ENCODE data around the gene TMPRSS9. TPM values are rescaled to one million over a fixed set of nuclear protein-coding genes. Genes with fewer than 3 reads are reported as not detected.

The TMPRSS9 gene
- total RNA-seq, 1 experiment from 2014 or later = 0.57 TPM

GRCh38 chr19:2376784-2377519 is 16.9 kb downstream of the TMPRSS9 start:
- POLR2A ChIA-PET = interaction anchor here (0.5 kb wide), 1 partner anchor 238 kb away, joined by 3 read pairs; no protein-coding TSS in a partner anchor
- Mint-ChIP-seq H3K4me3 (no peak overlapping the region), H3K27me3 (ENCODE audit: low read depth) (peaks cover 14% of the 10 kb centered on the region), H3K36me3 (peaks cover 11% of the 10 kb centered on the region), H3K27ac (no peak overlapping the region), H3K9me3 (peaks cover 36% of the 10 kb centered on the region), H3K4me1 (no peaks in the 10 kb centered on the region)
- CTCF ChIA-PET = interaction anchor here (0.5 kb wide), 1 partner anchor 85 kb away, joined by 3 read pairs; no protein-coding TSS in a partner anchor
- TF ChIP-seq CREB1 (CRISPR knock-in tag; IDR thresholded peaks at IDR 0.05) (no peak), OVOL2 (CRISPR knock-in tag; IDR thresholded peaks at IDR 0.05; ENCODE audit: borderline replicate concordance) (no peak), IRF2 (CRISPR knock-in tag; IDR thresholded peaks at IDR 0.05; ENCODE audit: borderline replicate concordance, low read depth) (no peak), AR (CRISPR knock-in tag; IDR thresholded peaks at IDR 0.05) (no peak), PREB (CRISPR knock-in tag; IDR thresholded peaks at IDR 0.05; ENCODE audit: borderline replicate concordance) (no peak), ZNF121 (CRISPR knock-in tag; IDR thresholded peaks at IDR 0.05) (no peak), JAZF1 (CRISPR knock-in tag; IDR thresholded peaks at IDR 0.05) (no peak), CREM (CRISPR knock-in tag; IDR thresholded peaks at IDR 0.05) (no peak), ZNF671 (CRISPR knock-in tag; IDR thresholded peaks at IDR 0.05) (no peak), KAT7 (CRISPR knock-in tag; IDR thresholded peaks at IDR 0.05; ENCODE audit: borderline replicate concordance) (no peak), ZBTB21 (CRISPR knock-in tag; IDR thresholded peaks at IDR 0.05; ENCODE audit: borderline replicate concordance) (no peak), ZBTB43 (CRISPR knock-in tag; IDR thresholded peaks at IDR 0.05) (no peak), ERG (CRISPR knock-in tag; IDR thresholded peaks at IDR 0.05) (no peak), ZNF512 (CRISPR knock-in tag; IDR thresholded peaks at IDR 0.05; ENCODE audit: borderline replicate concordance) (no peak), NR1H2 (CRISPR knock-in tag; IDR thresholded peaks at IDR 0.05) (no peak), ZNF423 (CRISPR knock-in tag; IDR thresholded peaks at IDR 0.05) (no peak)
- TF ChIP-seq, protein P1, sequence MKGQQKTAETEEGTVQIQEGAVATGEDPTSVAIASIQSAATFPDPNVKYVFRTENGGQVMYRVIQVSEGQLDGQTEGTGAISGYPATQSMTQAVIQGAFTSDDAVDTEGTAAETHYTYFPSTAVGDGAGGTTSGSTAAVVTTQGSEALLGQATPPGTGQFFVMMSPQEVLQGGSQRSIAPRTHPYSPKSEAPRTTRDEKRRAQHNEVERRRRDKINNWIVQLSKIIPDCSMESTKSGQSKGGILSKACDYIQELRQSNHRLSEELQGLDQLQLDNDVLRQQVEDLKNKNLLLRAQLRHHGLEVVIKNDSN (CRISPR knock-in tag; IDR thresholded peaks at IDR 0.05) = no peak
- TF ChIP-seq, protein P2, sequence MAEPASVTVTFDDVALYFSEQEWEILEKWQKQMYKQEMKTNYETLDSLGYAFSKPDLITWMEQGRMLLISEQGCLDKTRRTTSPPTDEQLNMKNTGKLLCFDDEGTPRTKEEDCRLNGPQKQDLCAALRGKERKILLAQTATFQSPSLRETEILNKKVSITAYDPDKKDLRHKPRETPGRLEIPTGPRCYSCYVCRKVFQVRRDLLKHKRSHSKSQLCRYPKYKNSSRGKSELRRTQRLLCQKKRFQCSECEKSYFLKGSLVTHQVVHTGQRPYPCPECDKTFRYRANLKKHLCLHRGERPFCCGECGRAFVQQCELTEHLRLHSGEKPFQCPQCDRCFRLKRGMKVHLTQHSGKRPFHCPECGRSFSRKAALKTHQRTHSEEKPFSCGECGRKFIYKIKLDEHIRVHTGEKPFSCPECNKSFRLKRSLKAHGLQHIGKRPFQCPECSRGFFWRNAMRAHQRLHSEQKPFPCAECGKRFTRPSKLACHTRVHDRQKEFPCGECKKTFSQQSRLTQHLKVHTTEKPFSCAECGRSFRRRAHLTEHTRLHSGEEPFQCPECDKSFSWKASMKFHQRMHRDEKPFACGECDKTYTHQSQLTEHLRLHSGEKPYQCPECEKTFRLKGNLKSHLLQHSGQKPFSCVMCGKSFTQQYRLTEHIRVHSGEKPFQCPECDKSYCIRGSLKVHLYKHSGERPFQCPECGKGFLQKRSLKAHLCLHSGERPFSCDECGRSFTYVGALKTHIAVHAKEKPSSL (CRISPR knock-in tag; conservative IDR thresholded peaks at IDR 0.05) = no peak
- TF ChIP-seq, protein P3, sequence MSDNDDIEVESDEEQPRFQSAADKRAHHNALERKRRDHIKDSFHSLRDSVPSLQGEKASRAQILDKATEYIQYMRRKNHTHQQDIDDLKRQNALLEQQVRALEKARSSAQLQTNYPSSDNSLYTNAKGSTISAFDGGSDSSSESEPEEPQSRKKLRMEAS (CRISPR knock-in tag; IDR thresholded peaks at IDR 0.05) = no peak
- DNase-seq (ENCODE audit: low spot score) (no peak), ATAC-seq (no peak)

All from WTC11 (cell line).